HG02938 (cell line): ENCODE data around the gene CERS5.
"Not testable (repeated sequence)": the region's sequence is repeated elsewhere in the genome, so short reads cannot be mapped to it uniquely, and the experiment has no call there.

Experiments
- ATAC-seq: cut with Tn5 transposase; IDR thresholded peaks from one replicate; pipeline ENCODE4 v1.9.1; 2021; ENCODE audit warnings: mild to moderate bottlenecking, moderate library complexity; ENCODE audit not compliant: unreplicated experiment

Gene CERS5

DNA sequence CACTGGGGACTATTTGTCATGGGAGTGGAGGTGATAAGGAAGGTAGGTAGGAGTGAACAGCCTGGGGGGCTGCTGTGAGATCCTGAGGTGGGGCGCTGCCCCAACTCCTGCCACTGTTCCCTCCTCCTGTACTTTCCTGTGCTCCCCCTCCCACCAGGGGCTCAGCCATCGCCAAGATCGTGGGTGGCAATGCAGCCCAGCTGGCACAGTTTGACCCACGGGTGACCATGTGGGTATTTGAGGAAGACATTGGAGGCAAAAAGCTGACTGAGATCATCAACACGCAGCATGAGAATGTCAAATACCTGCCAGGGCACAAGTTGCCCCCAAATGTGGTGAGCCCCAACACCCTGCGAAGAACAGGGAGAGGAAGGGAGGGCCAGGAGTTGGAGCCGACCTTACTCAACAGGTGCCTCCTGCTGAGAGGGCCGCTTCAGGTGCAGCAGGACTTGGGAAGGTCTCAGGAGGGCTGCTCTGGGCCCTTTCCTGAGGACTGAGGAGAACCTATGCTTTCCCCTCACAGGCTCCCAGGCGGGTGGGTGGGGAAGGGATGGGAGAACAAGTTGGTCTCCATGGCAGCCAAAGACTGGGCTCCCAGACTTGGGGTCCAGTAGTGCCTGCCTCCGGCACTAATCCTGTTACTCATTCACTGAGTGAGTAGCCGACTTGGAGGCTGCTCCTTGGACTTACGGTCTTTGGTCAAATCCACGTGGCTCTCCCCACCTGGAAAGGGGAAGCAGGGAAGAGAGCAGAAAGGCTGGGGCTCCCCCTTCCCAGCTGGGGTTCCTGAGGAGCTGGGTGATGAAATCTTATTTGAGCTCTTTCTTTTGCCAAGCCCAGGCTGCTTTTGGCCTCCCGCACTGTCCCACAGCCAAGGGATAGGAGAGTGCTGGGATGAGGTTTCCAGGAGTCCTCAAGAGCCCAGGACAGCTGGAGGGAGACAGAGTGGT is 62.5 kb downstream of the CERS5 start:
- no peak for ATAC-seq

DNA sequence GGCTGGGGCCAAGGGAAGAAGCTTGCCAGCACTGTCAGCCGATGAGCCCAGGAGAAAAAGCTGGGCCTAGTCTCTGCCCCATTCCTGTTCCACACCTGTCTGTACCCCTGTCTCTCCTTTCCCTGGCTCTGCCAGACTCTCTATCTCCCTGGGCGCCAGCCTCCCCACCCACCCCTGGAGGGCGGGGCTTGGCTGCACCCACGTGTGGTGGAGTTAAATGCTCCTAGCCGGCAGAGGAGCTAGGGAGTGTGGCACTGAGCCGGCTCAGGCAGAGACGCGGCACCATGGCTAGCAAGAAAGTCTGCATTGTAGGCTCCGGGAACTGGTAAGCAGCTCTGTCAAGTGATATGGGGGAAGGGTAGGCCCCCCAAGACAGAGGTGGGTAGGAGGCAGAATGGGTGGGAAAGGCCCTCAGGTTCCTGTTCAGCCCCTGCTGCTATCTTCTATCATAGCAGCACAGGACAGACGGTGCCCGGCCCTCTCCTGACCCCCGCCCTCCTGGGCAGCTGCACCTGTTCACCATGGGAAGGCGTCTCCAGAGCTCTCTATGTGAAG is 63.3 kb downstream of the CERS5 start, which contains the start of gene GPD1:
Gene GPD1 (plus strand): TSS at position 242 of the 555 bp plus-strand sequence. CDS start 43 bp downstream, at position 285.
- no peak for ATAC-seq

DNA sequence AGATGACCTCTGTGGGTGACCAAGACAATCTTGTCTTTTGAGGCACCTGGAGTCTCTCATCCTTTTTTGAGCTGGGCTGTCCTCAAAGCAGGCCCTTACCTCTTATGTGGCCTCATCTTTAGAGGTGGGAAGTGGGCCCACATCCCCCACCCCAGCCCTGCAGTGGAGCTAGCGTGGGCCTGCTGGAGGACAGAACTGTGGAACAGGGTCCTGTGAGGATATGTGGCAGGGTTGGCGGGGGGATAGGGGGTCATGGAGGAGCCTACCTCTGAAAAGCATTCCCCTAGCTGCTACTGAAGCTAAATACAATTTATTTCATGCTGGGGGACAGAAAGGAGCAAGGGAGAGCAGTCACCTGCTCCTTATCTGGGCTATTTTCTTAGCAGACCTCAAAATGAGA is 63.8 kb downstream of the CERS5 start:
- ATAC-seq, result no peak

DNA sequence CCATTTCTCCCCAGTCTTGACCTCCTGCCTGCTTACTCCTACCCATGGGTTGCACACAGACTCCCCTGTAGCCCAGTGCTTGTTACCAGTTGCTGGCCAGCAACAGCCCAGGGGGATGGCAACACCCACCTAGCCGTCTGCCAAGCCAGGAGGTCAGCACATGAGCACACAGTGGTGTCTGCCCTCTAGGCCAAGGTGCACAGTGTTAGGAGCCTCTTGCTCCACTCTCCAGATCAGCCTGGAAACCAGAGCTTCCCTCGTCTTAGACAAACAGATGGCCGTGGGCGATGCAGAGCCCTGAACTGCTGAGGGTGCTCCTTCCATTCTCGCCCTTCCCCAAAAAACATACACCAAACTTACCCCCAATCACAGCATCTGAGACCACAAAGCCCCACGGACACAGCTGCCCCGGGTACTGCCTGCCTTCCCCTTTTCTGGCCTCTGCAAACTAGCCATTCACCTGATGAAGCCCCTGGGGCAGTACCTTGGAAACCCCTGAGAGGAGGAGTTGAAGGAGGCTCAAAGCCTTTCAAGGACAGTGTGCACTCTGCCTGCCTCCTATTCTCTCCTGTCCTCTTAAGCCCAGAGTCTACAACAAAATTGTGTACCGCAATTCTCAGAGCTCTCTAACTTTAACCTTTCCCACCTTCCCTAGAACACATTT is 64.4 kb downstream of the CERS5 start:
- no peak for ATAC-seq

DNA sequence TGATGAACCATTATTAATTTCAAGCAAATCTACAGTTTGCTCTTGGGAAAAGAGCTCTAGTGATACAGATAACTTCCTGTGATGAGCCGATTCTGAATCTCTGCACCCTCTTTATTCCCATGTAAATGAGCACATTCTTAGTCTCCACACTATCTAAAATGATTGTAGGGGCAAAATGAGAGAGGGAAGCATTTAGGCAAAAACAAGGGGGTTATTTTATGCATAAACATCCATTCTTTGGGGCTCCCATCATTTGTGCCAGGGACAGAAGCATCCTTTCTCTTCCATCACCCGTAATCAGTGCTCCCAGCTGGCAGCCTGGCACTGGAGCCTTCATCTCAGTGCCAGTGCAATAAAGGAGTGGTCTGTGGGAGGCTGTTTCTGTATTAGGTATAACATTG is 65.0 kb downstream of the CERS5 start:
- no peak for ATAC-seq

DNA sequence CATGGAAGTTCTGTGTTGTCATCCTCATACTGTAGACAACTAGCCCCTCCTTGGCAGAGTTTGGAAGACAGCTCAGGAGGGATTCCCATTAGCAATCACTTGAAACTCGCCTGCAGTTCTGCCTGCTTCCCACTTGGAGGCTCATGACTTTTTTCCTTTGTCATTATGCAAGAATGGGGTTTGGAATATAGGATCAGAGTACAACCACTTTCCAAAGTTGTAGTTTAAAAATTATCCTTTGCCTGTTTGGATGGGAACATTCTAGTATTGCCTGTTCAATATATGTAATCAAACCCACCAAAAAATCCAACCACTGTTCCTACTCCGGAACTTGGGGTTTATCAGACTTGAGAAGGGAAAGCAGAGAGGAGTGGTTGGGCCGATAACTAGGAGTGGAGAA is 65.5 kb downstream of the CERS5 start:
- ATAC-seq, result no peak

DNA sequence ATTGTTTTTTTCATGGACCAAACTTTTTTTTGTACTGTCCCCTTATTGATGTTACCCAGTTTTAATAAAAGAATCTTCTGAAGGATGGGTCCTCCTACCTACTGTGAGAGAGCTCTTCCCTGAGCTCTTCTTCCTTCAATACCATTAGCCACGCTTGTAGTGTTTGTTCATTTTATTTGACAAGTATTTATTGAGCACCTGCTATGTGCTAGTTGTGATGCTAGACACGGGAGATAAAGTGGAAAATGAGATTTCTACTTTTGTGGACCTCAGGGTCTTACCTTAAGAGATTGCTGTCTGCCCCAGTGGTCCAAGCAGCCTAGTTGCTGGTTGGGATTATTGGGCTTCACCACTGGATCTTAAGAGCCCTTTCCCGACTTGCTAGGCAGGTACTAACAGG is 66.6 kb downstream of the CERS5 start:
- ATAC-seq, result no peak

DNA sequence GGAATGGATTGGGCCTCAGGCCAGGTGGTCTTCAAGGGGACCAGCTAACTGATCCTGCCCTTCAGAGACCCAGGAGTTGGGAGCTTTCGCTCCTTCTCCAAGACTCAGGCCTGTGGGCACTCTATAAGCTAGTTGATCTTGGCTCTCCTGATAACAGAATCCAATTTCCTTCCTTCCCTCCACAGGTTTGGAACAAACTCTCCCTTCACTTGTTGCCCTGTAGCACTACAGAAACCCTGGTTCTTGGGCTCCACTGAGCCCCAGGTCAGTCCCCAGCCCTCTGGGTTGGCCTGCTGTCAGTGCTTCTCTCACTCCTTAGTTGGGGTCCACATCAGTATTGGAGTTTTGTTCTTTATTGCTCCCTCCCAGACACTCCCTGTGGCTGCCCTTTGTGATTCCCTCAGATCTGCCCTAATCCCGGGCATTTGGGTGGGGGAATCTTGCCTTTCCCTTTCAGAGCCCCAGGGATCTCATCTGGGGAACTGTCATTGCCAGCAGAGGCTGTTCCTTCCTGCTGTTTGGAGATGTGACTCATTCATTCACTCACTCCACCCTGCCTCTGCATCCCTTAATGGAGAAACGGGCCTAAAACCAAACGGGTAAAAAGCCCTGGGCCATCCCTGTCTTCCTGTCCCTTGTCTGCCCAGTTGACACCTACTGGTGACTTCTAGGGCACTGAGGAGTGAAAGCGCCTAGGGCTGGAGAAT is 67.7 kb downstream of the CERS5 start:
- no peak for ATAC-seq

DNA sequence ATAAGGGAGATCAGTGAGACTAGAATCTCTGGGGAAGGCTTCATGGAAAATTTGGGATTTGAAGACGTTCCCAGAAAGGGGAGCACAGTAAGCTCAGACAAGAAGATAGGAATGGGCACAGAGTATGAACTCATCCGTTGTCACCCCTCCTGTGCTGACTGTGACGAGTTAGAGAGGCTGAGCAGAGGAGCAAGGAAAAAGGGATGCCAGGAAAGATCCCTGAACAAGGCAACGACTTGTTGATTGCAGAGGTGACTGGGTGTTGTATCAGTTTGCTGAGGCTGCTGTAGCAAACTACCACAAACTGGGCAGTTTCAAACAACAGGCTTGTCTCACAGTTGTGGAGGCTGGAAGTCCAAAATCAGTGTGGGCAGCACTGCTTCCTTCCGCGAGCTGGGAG is 69.2 kb downstream of the CERS5 start:
- no peak for ATAC-seq

DNA sequence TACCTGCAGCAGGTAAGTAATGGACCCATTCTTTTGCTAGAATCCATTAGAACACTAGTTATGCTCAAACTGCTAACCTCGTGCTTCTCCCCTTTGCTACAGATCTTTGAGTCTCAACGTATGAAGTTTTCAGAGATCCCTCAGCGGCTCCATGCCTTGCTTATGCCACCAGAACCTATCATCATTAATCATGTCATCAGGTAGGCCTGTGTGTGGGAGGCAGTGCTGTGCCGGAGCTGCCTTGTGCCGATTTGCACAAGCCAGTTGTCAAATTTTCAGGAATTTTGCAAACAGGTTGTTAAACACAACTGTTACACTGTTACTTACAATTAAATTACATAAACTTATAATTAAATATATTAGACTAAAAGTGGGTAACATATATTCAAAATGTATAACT is 76.8 kb downstream of the CERS5 start:
- ATAC-seq, result no peak

DNA sequence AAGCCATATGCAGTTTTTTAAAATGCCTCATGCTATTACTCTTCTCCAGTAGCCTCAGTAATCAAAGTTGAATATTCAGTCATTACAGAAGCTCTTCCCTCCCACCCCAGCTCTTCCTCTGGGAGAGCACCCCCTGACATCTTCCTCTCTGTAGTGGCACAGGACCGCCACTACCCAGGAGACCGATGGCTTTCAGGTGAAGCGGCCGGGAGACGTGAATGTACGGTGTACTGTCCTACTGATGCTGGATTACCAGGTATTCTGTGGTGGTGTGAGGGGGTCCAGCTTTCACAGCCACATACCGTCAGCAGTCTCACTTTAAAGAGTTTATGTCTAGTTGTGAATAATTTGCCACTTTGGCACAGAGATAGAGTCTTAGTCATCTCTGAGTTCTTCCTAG is 77.4 kb downstream of the CERS5 start:
- no peak for ATAC-seq

DNA sequence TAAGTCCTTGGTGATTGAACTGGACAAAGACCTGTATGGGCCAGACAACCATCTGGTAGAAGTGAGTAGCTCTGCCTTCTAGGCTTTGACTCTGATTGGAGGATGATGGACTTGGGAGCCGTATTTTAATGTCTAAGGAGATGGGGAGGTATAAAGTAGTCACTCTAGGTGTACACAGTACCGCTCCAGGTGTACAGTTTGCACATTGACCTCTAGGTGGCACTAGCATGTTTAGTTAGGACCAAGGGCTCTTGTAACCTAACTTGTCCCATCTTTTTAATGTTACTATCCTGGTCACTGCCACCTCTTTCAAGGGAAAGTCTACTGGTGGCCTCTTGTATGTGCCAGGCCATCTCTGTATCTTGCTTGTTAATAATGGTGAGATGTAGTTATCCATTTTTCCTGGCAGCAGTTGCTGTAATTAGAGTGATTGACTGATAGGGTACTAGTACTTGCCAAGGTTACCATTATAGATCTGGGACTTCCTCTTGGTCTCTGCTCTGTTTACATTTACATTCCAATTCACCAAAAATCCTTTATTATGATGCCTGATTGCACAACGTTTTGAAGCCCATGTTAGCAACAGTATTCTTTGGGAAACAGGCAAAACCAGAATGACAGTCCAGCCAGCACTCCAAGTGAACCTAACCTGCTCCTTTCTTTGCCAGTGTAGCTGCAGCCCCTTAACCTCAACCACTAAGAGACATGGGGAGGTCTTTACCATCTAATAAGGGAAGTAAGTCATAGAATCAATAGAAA is 78.4 kb downstream of the CERS5 start:
- no peak for ATAC-seq

DNA sequence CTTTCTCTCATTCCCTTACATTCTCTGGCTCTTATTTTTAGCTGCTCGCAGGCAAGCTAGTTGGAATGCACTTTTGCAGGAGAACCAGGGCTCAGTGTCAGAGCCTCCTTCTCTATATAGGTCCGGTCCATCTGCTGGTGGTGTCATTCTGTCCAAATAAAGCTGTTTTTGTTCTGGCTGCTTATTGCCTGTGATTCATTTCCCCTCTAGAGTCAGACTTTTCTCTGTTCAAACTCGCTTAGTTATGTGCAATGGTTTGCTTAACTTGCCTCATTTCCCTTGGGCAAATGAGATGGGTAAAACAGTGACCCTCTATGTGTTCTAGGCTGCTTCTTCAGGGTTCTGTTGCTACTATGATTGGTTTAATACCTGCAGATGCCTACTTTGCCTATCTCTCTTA is 79.2 kb downstream of the CERS5 start:
- no peak for ATAC-seq

DNA sequence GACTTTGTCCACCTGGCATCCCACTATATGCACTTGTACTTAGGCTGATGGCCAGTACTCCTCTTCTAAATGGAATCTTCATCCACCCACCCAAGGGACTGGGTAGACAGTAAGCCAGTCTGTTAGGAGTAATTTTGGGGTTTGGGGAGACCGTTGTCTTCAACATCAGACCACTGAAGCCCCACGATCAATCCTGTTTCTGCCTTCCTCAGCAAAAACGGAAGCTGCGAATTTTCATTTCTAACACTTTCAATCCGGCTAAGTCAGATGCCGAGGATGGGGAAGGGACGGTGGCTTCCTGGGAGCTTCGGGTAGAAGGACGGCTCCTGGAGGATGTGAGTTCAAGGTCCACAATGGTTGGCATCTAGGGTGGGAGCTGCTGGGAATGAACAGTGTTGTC is 80.0 kb downstream of the CERS5 start:
- ATAC-seq, result no peak

DNA sequence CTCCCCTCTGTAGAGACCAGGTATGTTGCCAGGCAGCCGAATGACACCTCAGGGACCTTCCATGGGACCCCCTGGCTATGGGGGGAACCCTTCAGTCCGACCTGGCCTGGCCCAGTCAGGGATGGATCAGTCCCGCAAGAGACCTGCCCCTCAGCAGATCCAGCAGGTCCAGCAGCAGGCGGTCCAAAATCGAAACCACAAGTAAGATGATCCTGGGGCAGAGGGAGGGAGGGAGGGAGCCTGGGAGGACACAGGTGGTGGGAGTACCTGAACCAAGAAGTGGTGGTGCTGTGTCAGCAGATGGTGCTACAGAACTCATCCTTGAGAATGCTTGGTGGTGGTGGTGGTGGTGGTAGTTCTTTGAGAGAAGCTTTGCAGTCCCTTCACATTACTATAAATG is 81.0 kb downstream of the CERS5 start:
- ATAC-seq, result no peak

DNA sequence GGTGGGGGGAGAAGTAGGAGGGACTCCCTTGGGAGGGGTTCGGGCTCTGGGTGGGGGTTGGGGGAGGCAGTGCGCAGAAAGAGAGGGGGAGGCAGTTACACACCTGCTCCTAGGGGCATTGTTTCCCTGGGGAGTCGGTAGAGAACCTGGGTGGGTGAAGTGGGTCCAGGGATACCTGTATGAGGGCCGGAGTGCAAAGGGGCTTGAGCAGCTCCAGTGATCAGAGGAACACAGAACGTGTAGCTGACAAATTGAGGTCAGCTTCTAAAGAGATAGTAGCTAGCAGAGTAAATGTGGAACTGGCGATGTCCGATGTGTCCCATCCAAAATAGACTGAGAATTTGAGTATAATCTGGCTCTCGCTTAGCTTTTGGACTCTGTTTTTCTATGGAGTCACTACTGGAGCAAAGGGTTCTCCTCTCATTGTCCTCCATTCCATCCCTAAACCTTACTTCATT is 81.5 kb downstream of the CERS5 start:
- no peak for ATAC-seq

DNA sequence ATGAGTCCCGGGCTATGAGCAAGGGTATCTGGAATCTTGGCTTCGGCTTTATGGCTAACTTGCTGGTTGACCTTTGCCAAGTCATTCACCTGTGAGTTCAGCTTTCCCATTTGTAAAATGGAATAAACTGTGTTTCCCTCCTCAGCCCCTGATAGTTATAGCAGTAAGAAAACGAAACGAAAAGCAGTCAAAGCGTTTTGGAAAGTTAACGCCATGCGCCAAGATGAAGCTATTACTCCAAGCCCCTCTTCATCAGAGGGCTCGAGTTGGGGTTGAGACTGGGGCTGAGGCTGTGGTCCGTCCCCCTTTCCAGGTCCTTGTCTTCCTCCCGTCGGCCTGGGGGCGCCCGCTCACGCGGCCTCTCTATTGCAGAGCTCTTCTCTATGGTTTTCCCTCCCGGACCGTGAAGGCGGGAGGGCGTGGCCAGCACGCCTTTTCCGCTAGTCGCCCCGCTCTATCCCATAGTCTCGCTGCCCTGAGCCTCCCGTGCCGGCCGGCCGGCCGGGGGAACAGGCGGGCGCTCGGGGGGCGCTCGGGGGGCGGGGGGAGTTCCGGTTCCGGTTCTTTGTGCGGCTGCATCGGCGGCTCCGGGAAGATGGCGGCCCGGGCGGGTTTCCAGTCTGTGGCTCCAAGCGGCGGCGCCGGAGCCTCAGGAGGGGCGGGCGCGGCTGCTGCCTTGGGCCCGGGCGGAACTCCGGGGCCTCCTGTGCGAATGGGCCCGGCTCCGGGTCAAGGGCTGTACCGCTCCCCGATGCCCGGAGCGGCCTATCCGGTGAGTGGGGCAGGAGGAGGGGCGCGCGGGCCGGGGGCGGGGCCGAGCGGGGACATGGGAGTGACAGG is 82.2 kb downstream of the CERS5 start, which contains the start of gene SMARCD1:
Gene SMARCD1 (plus strand): TSS at position 568 of the 840 bp plus-strand sequence. CDS start 28 bp downstream, at position 596.
- peak; percentile 62 for ATAC-seq

DNA sequence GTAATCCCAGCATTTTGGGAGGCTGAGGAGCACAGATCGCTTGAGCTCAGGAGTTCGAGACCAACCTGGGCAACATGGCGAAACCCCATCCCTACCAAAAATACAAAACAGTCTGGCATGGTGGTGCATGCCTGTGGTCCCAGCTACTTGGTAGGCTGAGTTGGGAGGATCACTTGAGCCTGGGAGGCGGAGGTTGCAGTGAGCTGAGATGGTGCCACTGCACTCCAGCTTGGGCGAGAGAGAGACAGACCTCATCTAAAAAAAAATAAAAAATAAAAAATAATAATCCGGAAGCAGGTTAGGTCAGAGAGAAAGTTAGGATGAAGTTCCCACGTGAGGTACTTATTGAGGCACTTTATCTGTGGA is 82.8 kb downstream of the CERS5 start:
- ATAC-seq, result not testable (repeated sequence)

DNA sequence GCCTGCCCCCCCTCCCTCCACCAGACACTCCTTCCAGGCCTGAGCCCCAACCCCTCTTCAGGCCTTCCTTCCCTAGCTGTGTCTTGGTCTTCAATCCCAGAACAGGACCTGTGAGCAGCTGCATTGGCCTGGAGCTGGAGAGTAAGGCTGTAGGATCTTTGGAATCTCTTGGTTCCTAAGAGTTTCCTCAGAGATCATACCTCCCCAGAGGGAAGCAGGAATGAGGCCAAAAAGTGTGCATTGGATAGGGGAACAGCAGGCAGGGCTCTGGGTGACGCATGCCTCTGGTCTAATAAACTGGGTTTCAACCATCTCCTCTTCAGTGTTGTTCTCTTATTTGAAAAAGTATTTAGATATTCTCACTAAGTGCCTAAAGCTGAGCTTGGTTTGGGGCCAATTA is 83.9 kb downstream of the CERS5 start:
- ATAC-seq, result no peak
